Measurements from ENCODE around the gene ITPR1. TPM values are rescaled to one million over a fixed set of nuclear protein-coding genes. Genes with fewer than 3 reads are reported as not detected.

Gene ITPR1
- total RNA-seq, 4 donors from 2014 or later = 58.8 to 67.2 (median 63.1) TPM

GRCh38 chr3:4497843-4498324, 4.7 kb downstream of the ITPR1 start:
- TF ChIP-seq, protein P1, sequence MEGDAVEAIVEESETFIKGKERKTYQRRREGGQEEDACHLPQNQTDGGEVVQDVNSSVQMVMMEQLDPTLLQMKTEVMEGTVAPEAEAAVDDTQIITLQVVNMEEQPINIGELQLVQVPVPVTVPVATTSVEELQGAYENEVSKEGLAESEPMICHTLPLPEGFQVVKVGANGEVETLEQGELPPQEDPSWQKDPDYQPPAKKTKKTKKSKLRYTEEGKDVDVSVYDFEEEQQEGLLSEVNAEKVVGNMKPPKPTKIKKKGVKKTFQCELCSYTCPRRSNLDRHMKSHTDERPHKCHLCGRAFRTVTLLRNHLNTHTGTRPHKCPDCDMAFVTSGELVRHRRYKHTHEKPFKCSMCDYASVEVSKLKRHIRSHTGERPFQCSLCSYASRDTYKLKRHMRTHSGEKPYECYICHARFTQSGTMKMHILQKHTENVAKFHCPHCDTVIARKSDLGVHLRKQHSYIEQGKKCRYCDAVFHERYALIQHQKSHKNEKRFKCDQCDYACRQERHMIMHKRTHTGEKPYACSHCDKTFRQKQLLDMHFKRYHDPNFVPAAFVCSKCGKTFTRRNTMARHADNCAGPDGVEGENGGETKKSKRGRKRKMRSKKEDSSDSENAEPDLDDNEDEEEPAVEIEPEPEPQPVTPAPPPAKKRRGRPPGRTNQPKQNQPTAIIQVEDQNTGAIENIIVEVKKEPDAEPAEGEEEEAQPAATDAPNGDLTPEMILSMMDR (IDR thresholded peaks at IDR 0.05; ENCODE audit: low read depth) = no peak

- TF ChIP-seq, protein P1 (IDR thresholded peaks at IDR 0.05; ENCODE audit: low read depth) = no peak
Observed at GRCh38 chr3:4498446-4498845, 5.3 kb downstream of the ITPR1 start.

DNA sequence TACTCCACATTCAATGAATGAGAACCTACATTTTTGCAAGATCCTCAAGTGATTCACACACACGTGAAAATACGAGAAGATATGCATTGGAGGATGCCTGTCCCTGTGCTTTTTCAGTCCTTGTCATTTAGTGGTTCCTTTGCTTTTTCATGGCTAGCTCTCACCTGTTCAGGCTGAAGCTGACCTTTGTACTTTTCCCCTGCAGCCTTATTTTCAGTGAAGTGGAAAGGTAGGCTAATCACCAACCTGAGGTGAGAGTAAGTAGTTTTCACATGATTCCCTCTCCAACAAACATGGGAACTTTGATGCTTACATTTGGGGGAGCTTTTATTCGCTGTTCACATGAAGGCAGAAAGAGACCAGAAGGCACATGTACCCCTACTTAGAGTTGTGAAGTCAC, 8.3 kb downstream of the ITPR1 start:
- TF ChIP-seq, protein P1 (IDR thresholded peaks at IDR 0.05; ENCODE audit: low read depth) = no peak

GRCh38 chr3:4501927-4502326, 8.8 kb downstream of the ITPR1 start:
- TF ChIP-seq, protein P1 (IDR thresholded peaks at IDR 0.05; ENCODE audit: low read depth) = no peak

- TF ChIP-seq, protein P1 (IDR thresholded peaks at IDR 0.05; ENCODE audit: low read depth) = no peak
Observed at GRCh38 chr3:4503050-4503449, 9.9 kb downstream of the ITPR1 start.

- TF ChIP-seq, protein P1 (IDR thresholded peaks at IDR 0.05; ENCODE audit: low read depth) = no peak
Observed at GRCh38 chr3:4504340-4505261, 11.5 kb downstream of the ITPR1 start.

DNA sequence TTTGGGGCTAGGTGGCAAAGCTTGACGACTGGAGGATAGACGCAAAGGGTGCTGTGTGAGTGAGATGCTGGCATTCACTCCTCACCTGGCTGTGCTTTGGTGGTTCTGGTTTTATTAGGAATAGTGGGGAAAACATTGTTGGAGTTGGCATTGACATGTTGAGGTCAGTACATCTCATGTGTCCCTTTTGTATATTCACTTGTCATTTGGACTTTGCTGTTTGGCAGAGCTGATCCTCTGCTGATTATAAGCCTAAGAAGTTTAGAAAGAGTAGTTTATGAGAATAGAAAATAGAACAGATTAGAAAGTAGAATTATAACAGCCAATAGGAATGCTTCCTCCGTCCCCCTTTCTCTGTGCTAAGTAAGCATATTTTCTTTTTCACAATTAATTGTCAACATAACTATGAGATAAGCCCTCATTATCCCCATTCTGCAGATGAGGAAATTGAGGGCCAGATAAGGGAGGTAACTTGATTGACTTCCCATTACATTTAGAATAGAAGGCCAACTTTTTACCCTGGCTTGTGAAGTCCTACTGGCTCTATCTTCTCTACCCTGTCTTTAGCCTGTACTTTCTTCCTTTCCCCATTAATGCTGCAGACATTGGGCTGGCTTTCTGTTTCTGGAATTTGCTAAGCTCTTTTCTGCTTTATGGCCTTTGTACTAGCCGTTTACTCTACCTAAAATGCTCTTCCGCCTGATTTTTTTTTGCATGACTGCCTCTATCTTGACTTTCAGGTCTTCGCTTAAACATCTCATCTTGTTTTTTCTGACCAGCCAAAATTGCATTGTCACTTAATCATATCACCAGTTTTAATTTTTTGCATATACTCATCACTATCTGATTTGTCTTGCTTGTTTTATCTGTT, 12.8 kb downstream of the ITPR1 start:
- TF ChIP-seq, protein P1 (IDR thresholded peaks at IDR 0.05; ENCODE audit: low read depth) = no peak

Measured in subcutaneous adipose tissue (tissue), 4 donors.